GM19099 (cell line): ENCODE results near the gene LTO1.
A peak's percentile ranks its signal among the peaks of the same experiment; 100 is the strongest.

Source experiments
- POLR2A ChIP-seq: IDR thresholded peaks from 3 replicates; pipeline ENCODE4 v1.6.1; 2011; ENCODE audit warnings: low read depth; ENCODE audit not compliant: insufficient read length; ENCODE audit errors: extremely low read depth

The LTO1 gene

DNA sequence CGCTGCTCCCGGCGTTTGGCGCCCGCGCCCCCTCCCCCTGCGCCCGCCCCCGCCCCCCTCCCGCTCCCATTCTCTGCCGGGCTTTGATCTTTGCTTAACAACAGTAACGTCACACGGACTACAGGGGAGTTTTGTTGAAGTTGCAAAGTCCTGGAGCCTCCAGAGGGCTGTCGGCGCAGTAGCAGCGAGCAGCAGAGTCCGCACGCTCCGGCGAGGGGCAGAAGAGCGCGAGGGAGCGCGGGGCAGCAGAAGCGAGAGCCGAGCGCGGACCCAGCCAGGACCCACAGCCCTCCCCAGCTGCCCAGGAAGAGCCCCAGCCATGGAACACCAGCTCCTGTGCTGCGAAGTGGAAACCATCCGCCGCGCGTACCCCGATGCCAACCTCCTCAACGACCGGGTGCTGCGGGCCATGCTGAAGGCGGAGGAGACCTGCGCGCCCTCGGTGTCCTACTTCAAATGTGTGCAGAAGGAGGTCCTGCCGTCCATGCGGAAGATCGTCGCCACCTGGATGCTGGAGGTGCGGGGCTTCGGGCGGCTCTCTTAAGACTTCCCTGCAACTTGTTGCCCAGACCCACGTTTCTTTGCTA is 34.1 kb downstream of the LTO1 start, which contains the start of gene CCND1:
TSS of gene CCND1 (plus strand) at position 162 of the 587 bp plus-strand sequence. CDS start at position 320, 158 bp downstream.
- TF ChIP-seq POLR2A: peak; percentile 47

DNA sequence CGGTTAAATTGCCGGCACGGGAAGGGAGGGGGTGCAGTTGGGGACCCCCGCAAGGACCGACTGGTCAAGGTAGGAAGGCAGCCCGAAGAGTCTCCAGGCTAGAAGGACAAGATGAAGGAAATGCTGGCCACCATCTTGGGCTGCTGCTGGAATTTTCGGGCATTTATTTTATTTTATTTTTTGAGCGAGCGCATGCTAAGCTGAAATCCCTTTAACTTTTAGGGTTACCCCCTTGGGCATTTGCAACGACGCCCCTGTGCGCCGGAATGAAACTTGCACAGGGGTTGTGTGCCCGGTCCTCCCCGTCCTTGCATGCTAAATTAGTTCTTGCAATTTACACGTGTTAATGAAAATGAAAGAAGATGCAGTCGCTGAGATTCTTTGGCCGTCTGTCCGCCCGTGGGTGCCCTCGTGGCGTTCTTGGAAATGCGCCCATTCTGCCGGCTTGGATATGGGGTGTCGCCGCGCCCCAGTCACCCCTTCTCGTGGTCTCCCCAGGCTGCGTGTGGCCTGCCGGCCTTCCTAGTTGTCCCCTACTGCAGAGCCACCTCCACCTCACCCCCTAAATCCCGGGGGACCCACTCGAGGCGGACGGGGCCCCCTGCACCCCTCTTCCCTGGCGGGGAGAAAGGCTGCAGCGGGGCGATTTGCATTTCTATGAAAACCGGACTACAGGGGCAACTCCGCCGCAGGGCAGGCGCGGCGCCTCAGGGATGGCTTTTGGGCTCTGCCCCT is 34.7 kb downstream of the LTO1 start:
- TF ChIP-seq POLR2A: no peak

DNA sequence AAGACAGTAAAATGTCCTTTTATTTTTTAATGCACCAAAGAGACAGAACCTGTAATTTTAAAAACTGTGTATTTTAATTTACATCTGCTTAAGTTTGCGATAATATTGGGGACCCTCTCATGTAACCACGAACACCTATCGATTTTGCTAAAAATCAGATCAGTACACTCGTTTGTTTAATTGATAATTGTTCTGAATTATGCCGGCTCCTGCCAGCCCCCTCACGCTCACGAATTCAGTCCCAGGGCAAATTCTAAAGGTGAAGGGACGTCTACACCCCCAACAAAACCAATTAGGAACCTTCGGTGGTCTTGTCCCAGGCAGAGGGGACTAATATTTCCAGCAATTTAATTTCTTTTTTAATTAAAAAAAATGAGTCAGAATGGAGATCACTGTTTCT is 35.3 kb downstream of the LTO1 start:
- TF ChIP-seq POLR2A: no peak

DNA sequence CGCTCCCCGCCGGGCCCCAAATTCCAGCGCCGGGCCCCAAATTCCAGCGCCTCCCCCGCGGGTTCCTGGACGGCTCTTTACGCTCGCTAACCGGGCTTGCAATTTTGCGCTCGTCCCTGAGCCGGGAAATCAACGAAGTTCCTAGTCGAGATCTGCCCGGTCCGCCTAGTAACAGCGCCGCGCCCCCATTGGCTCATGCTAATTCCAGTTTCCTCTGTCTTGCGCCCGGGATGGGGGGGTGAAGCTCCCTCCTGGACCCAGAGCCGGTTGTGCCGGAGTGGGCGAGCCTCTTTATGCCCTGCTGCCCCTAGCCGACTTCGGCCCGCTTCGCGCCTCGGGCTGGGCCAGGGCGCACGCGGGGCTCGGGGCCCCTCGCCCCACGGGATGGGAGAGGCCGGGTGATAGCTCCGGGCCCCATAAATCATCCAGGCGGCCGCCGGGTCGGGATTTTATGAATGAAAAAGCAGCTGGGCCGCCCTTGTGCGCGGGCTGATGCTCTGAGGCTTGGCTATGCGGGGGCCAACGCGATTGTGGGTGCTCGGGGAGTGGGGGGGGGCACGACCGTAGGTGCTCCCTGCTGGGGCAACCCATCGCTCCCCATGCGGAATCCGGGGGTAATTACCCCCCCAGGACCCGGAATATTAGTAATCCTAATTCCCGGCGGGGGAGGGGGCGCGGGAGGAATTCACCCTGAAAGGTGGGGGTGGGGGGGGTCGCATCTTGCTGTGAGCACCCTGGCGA is 36.0 kb downstream of the LTO1 start:
- no peak for TF ChIP-seq POLR2A

DNA sequence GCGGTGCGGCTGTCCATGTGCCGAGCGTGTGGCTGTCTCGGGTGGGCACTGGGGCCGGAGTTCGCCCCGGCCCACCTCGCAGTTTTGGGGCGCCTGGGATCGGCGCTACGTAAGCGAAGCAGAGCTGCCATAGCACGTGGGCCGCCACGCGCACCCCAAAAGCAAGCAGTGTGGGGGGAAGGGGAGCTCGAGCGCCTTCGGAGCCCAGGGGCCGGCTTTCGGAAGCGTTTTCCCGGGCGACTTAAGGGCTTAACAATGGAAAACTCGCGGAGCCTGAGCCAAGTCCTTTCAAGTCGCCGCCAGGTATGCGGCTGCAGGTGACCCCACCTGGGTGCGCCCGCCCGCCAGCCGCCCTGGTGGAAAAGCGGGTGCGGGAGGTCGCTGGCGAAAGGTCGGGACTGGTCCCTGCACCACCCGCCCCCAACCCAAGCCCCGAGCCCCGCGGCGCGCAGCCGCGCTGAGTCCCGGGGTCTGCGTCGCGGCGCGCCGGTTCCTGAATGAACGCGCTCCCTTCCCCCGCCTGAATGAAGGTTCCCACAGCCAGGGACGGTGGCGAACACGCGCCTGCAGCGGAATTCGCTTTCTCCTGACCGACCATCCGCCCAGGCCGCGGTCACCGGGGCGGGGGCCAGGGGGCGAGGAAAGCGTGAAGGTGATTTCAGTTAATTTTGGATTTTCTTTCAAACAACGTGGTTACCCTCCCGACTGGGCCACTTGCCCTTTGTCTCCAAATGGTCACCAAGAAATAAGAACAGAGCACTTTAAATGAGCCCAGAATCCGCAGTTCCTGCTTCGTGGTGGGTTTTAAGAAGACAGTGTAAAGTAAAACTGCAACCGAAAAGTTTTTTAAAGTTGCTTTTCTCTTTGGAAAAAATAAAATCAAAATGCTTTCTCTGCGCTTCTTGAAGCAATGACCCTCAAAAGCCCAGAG is 36.9 kb downstream of the LTO1 start:
- no peak for TF ChIP-seq POLR2A

DNA sequence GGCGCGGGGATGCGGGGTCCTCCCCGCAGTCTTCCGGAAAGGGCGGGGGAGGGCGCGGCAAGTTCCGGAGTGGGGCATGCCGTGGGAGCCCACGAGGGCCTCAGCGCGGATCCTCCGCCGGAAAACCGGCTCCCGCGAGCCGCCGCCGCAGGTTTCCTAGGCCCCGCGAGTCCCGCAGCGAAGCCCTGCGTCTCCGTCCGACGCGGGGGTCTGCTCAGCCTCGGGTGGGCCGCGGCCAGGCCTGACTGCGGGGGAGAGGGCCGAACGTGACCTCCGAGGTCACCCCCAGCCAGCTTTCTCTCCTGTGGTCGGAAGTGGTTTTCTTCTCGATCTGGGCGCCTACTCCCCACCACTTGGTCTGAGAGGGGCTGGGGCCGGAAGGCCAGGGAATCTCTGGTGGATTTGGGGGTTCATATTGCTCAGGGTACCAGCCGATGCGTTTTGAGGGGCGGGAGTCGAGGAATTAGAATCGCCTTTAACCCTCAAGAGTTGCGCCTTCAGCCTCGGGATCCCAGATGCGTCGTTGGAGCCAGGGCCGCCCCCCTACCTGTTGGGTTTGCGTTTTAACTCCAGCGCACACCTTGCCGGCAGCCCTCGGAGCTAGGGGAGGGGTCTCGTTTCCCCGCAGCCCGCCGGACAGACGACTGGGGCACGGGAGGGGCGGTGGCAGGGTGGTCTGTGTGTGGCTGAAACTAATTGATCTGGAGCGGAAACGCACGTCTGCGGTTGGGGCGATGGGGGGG is 37.8 kb downstream of the LTO1 start:
- TF ChIP-seq POLR2A: no peak

DNA sequence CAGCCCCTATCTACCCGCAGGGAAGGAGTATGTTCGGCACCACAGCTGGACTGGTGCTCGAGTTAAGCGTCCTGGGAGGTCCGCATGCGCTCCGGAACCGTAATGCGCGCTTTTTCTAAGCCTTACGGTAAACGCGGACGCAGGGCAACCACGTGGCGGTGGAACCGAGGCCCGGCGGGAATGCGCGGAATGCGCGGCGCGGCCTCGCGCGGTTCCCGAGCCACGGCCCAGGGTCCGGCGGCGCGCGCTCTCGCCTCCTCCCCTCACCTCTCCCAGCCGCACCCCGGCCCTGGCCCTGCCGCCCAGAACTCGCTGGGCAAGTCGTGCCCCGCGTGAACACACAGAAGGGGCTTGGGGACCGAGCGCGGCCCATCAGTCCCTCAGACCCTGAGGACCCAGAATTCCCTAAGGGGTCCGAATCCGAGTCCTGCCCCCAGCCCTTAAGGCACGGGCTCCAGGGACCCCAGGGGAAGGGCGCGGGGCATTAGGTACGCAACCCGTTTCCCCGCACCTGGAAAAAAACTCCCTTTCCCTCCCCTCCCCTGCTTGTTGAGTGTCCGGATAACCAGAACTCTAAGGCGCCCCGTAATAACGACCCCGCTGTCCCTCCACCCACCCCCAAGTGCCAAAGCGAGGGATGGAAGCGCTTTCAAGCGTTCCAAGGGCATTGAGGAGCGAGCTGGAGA is 38.5 kb downstream of the LTO1 start:
- no peak for TF ChIP-seq POLR2A

DNA sequence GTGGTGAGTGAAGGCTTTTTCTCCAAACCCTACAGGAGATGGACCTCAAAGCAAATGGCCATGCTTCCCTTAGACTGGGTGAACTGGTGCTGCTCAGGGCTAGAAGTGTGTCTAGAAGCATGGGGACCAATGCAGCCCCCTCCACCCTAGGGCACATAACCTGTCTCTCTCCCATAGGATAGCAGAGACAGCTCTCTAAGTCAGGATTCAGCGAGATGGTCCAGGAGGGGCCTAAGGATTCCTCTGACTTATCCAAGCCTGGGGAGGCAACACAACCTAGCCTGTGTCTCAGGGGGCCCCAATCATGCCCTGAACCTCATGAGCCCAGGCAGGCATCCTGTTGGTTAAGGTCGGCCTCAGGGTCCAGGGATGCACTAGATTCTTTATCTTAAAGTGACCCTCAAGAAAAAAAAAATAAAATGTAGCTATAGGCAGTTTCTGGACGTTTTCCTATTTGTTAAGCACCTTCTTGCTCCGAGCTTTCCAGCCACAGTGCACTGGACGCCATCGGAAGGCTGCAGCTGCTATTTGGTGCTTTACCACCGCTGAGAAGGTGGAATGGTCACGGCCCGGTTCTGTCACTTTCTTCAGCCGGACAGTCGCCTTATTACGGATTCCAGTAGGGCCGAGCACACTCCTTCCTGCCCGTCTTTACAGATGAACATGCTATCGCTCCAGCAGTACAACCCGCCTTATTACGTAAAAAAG is 39.2 kb downstream of the LTO1 start:
- TF ChIP-seq POLR2A: no peak

DNA sequence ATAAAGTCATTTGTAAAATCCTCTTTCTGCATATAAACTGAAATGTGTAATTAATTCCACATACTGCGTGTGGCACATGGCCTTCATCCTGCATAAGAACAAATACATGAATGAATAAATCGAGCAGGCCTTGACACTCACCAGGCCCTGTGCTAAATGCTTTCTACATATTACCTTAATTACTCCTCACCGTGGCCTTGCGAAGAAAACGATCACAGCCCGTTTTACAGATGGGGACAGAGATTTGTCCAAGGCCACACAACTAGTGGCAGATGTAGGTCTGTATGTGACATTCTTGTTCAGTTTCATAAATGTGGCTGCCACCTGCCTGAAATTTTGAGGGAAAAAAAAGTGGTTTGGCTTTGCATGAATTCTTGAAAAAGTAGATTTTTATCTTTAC is 40.0 kb downstream of the LTO1 start:
- TF ChIP-seq POLR2A: no peak

DNA sequence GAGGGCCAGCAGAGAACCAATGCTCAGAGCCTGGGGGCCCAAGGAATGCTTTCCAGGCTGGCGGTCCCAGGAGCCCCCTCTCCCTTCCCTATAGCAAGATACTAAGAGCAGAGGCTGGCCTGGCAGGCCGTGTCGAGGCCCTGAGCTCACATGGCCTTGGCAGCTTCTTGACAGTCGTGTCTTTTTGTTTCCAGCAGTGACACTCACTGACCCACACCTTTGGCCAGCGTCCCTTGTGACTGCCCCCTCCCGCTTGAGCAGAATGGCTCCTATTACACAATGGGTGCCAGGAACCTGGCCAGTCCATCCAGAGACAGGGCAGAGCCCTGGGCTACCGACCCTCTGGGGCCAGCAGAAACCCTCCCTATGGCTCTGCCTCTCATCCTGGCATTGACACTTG is 40.6 kb downstream of the LTO1 start:
- no peak for TF ChIP-seq POLR2A

DNA sequence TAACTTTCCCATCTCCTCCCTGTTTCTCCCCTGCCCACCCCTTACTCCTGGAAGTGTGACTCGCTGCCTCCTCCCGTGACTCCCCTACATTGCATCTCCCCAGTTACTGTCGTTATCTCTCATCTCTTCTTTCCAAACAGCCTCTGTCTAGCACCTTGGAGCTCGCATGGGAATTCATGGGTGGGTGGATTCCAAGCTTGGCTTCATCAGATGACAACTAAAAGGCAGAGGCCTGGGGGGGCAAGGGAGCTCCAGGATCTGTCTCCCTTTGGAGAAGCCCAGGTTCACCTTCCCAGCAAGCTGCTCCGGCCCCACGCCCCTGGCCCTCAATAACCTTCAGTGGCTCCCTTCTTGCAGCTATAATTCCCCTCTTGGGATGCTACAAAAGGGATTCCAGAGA is 41.1 kb downstream of the LTO1 start:
- no peak for TF ChIP-seq POLR2A

DNA sequence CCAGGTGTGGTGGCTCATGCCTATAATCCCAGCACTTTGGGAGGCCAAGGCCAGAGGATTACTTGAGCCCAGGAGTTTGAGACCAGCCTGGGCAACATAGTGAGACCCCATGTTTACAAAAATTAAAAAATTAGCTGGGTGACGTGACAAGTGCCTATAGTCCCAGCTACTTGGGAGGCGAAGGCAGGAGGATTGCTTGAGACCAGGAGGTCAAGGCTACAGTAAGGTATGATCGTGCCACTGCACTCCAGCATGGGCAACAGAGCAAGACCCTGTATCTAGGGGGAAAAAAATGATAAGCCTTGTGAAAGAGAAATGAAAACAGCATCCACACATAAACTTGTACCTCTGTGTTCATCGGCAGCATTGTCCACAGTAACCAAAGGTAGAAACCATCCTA is 42.3 kb downstream of the LTO1 start:
- TF ChIP-seq POLR2A: no peak

DNA sequence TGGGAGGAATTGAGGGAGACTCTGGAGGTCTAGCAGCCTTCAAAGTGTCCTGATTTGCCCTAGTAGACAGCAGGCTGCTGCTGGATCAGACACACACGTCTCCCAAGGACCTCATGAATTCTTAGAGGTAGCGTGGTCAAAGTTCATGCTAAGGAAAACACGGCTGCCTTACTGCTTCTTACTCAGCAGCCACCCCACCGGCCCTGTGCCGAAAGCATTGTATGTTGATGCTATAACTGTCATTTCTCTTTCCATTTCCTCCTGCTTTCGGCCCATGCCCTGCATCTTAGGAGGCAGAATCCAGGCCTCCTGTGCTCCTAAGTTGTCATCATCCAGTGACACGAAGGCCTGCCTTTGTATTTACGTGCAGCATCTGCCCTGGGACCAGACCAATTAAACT is 44.7 kb downstream of the LTO1 start:
- TF ChIP-seq POLR2A: no peak
